Mammary epithelial cell (primary cell): ENCODE measurements around the gene LONRF3.

Experiments used
- CTCF ChIP-seq, 2 donors: IDR thresholded peaks in 1 of 2; conservative IDR thresholded peaks in 1 of 2; 2 replicates each; pipeline ENCODE4 v1.5.1; 2011 to 2012; ENCODE audit warnings: inconsistent platforms in 2 of 2, low read length in 2 of 2, mild to moderate bottlenecking in 2 of 2, control low read depth in 1 of 2, low read depth in 1 of 2; ENCODE audit not compliant: insufficient read depth in 1 of 2; ENCODE audit errors: extremely low read depth in 1 of 2
- EZH2 ChIP-seq: IDR thresholded peaks from 2 replicates; pipeline ENCODE4 v1.6.1; 2012; ENCODE audit warnings: low read length, inconsistent platforms, borderline replicate concordance

- TF ChIP-seq CTCF (conservative IDR thresholded peaks at IDR 0.05 in 1 of 2, IDR thresholded peaks at IDR 0.05 in 1 of 2; ENCODE audit: extremely low read depth in 1 of 2, insufficient read depth in 1 of 2, low read depth in 1 of 2, low read length in 2 of 2) (no peak), EZH2 (no peak)
Observed at GRCh38 chrX:119055687-119056086, 81.3 kb downstream of the LONRF3 start.
